HG03196 (cell line): ENCODE data around the gene APOC3.
A peak's percentile ranks its signal among the peaks of the same experiment; 100 is the strongest.

Experiments used
- ATAC-seq: cut with Tn5 transposase; IDR thresholded peaks from one replicate; pipeline ENCODE4 v1.9.1; 2021; ENCODE audit not compliant: unreplicated experiment

The APOC3 gene

GRCh38 chr11:116829525-116830183, at the start of gene APOC3:
APOC3 (plus strand) TSS chr11:116829907; CDS start chr11:116830583, 676 bp downstream.
- no peak for ATAC-seq

- no peak for ATAC-seq
Observed at GRCh38 chr11:116782728-116783127, 47.0 kb upstream of the APOC3 start.

- ATAC-seq, result no peak
Observed at GRCh38 chr11:116786326-116786725, 43.4 kb upstream of the APOC3 start.

GRCh38 chr11:116786966-116787365, 42.7 kb upstream of the APOC3 start:
- ATAC-seq, result no peak

- no peak for ATAC-seq
Observed at GRCh38 chr11:116787436-116787785, 42.3 kb upstream of the APOC3 start.

- peak; percentile 87 for ATAC-seq
Observed at GRCh38 chr11:116787786-116788486, 41.8 kb upstream of the APOC3 start, which contains the start of gene ZPR1. ZPR1 (minus strand) TSS chr11:116788023; CDS start chr11:116787990, 33 bp downstream.

- ATAC-seq, result no peak
Observed at GRCh38 chr11:116788534-116788933, 41.2 kb upstream of the APOC3 start.

GRCh38 chr11:116788975-116789374, 40.7 kb upstream of the APOC3 start:
- ATAC-seq, result no peak

- ATAC-seq, result no peak
Observed at GRCh38 chr11:116790167-116791001, 39.3 kb upstream of the APOC3 start.

GRCh38 chr11:116791002-116791812, 38.5 kb upstream of the APOC3 start:
- no peak for ATAC-seq

GRCh38 chr11:116791813-116792143, 37.9 kb upstream of the APOC3 start, which contains the start of gene APOA5:
APOA5 (minus strand) TSS chr11:116791879; CDS start chr11:116791860, 19 bp downstream.
- no peak for ATAC-seq

GRCh38 chr11:116792144-116792868, 37.4 kb upstream of the APOC3 start:
- no peak for ATAC-seq

GRCh38 chr11:116792869-116793771, 36.6 kb upstream of the APOC3 start:
- no peak for ATAC-seq

- no peak for ATAC-seq
Observed at GRCh38 chr11:116793772-116794097, 36.0 kb upstream of the APOC3 start.

GRCh38 chr11:116794851-116795250, 34.9 kb upstream of the APOC3 start:
- ATAC-seq, result no peak

GRCh38 chr11:116796548-116796947, 33.2 kb upstream of the APOC3 start:
- no peak for ATAC-seq

GRCh38 chr11:116797816-116798215, 31.9 kb upstream of the APOC3 start:
- ATAC-seq, result no peak

- no peak for ATAC-seq
Observed at GRCh38 chr11:116798368-116798767, 31.3 kb upstream of the APOC3 start.

GRCh38 chr11:116800610-116801009, 29.1 kb upstream of the APOC3 start:
- no peak for ATAC-seq
